ENCODE measurements around the gene SIGLEC6.

SIGLEC6 gene

DNA sequence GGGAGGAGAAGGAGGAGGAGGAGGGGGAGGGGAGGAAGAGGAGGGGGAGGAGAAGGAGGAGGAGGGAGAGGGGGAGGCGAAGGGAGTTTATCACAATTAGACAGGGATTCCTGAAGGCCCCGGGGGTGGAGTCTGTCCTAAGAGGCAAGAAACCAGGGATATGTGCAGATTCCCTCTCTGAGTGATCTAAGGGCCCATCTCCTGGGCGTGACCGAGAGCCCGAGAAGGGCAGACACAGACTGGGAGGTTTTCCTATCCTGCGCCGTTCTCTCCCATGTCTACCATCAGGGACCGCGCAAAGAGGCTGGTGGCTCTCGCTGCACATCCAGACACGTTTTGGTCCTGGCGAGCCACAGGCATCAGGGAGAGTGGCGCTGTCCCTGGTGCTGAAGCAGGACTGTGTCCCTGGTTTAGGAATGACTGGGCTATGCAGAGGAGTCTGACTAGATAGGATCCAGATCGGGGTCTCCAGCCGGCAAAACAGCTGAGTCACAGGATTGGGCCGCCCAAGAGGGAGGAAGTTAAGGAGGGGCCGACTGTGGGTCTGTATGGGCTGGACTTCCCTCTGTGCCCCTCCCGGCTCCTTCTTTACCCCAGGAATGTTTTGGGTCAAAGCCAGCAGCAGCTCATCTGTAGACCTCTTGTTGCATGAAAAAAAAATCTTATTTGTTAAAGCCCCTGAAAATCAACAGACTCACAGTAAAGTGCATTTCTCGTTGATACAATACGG is 21.7 kb upstream of the SIGLEC6 start:
- Mint-ChIP-seq H3K4me3 (peak overlapping the region; percentile 87), H3K27me3 (no peaks in the 10 kb centered on the region), H3K4me1 (peaks cover 68% of the 10 kb centered on the region)

DNA sequence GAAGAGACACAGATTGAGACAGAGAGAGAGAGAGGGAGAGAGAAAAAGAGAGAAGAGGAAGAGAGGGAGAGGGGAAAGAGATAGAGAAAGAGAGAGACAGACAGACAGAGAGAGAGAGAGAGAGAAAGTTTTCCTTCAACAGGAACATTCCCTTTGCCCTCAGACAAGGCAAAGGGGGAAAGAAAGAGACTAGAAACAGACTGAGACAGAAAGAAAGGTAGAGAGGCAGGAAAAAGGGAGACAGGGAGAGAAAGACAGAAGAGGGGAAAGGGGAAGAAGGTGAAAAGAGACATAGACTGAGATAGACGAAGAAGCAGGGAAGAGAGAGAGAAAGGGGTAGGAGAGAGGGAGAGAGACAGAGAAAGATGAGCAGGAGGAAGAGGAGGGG is 21.1 kb upstream of the SIGLEC6 start:
- peaks cover 29% of the 10 kb centered on the region for H3K36me3 Mint-ChIP-seq
- peaks cover 73% of the 10 kb centered on the region for H3K4me1 Mint-ChIP-seq
- peak overlapping the region; percentile 87 for H3K4me3 Mint-ChIP-seq
- H3K27ac Mint-ChIP-seq: peak overlapping the region; percentile 87
- H3K9me3 Mint-ChIP-seq: no peaks in the 10 kb centered on the region
- no peak for ATAC-seq
- no peaks in the 10 kb centered on the region for H3K27me3 Mint-ChIP-seq

More for the DNA sequence above, 21.7 kb upstream of the SIGLEC6 start:
- H3K36me3 Mint-ChIP-seq: peaks cover 29% of the 10 kb centered on the region
- no peaks in the 10 kb centered on the region for H3K9me3 Mint-ChIP-seq
- ATAC-seq: no peak
- peak overlapping the region; percentile 87 for H3K27ac Mint-ChIP-seq

DNA sequence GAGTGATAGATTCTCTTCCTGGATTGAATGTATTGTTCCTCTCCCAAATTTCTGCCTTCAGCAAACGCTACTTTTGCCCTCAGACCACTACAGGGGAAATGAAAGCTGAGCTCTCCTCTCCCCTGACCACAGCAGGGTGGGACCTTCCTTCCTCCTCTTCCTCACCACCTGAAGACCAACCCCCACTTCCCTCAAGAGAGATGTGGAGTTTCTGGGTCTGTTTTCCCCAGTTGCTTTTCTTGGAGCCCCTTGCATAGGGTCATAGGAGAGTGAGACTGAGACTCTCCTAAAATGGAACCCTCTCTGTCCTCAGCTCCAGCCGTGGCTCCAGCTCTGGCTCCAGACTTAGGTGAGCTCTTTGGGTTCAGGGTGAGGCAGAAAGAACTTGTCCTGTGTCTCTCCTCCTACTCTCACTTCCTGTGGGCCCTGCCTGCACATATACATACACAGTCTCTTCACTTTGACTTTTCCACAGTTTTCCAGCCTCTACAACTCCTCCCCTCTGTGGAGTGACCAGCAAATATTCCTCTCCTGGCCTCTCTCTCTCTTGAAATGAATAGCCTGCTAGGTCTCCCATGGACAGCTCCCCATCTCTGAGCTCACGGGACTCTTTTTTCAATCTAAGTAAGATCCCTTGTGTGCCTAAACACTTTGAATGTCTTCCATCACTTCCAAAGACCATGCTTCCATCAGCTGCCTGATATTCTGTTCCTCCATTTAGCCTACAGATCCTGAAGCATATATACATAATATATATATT is 20.4 kb upstream of the SIGLEC6 start:
- H3K4me1 Mint-ChIP-seq: peaks cover 79% of the 10 kb centered on the region
- ATAC-seq: peak; percentile 58

DNA sequence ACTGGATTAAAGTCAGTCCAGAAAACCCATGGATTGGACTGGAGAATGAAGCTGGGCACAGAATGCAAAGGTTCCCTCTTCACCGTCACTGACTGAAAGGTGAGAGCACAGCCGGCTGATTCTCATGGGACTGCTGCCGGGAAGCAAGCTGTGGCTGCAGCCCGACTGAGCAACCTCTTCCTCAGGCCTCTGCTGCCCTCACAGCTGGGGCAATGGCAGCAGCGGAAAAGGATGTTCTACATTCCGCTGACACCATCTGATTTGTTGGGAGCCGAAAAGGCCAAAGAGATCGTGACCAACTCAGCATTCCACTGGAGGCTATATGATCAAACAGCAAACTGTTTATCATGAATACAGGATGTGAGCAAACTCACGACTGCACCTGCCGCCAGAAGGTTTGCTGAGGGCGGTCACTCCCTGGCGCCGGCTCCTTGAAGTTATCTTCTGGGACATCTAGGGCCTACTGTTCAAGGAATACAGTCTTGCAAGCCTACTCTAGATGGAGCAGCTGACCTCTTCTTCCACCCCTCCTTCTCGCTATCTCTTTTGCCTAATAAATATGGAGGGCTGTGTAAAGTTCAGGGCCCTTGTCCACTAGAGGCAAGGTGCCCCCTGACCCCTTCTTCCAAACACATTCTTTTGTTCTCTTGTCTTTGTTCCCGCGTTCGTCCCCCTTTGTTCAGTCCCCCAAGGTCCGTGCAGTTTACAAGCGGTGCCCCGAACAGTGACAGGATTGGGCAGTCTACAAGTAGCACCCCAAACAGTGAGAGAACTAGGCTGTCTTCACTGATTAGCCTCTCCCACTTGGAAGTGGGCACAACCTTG is 19.6 kb upstream of the SIGLEC6 start:
- Mint-ChIP-seq H3K36me3 (peaks cover 20% of the 10 kb centered on the region), H3K9me3 (no peaks in the 10 kb centered on the region), H3K4me1 (peaks cover 81% of the 10 kb centered on the region), H3K27me3 (no peaks in the 10 kb centered on the region), H3K27ac (peak overlapping the region; percentile 87), H3K4me3 (peak overlapping the region; percentile 87)
- ATAC-seq: peak; percentile 74

More for the DNA sequence above, 20.4 kb upstream of the SIGLEC6 start:
- Mint-ChIP-seq H3K9me3 (no peaks in the 10 kb centered on the region), H3K27ac (peak overlapping the region; percentile 87), H3K36me3 (peaks cover 28% of the 10 kb centered on the region), H3K27me3 (no peaks in the 10 kb centered on the region), H3K4me3 (peak overlapping the region; percentile 87)

DNA sequence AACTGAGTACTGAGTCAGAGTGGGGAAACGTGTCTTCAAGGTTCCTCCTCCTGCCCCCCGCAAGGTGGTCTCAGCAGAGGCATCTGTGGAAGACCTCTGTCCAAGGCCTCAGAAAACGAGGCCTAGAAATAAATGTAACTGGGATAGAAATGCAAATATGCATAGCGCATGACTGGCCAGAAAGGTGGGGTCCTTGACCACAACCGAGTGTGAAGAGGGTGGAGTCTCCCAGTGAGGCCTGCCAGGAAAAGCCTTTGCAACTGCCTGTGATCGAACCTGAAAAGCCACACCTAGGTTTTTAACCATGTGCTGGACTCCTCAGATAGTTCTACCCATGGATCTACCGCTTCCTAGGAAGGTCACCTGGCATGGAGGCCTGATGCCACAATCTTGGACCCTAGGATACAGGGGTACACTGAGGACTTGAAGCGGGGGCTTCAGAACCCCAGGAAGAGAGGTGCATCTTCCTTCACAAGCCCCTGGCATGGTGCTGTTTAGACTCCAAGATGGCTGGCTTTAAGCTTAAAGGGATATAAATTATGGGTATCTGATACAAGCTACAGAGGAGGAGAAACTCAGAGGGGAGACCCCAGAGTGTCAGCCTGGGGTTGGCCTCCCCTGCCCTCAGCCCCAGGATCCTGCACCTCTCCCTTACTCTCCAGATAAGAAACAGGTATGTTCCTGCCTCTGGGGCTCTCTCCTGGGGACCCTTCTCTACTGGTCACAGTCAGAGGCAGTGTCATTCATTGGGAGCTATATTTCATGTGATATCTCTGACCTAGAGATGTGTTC is 18.3 kb upstream of the SIGLEC6 start:
- H3K36me3 Mint-ChIP-seq: peaks cover 13% of the 10 kb centered on the region
- peak overlapping the region; percentile 87 for H3K4me3 Mint-ChIP-seq
- peak overlapping the region; percentile 87 for H3K27ac Mint-ChIP-seq
- ATAC-seq: peak; percentile 57
- H3K9me3 Mint-ChIP-seq: no peaks in the 10 kb centered on the region
- H3K27me3 Mint-ChIP-seq: no peaks in the 10 kb centered on the region
- H3K4me1 Mint-ChIP-seq: peaks cover 94% of the 10 kb centered on the region

GRCh38 chr19:51548891-51549305 is 17.4 kb upstream of the SIGLEC6 start:
- Mint-ChIP-seq H3K36me3 (peaks cover 8% of the 10 kb centered on the region), H3K27ac (peak overlapping the region; percentile 87), H3K4me1 (peaks cover 96% of the 10 kb centered on the region), H3K9me3 (no peaks in the 10 kb centered on the region), H3K4me3 (peak overlapping the region; percentile 87), H3K27me3 (no peaks in the 10 kb centered on the region)
- no peak for ATAC-seq

DNA sequence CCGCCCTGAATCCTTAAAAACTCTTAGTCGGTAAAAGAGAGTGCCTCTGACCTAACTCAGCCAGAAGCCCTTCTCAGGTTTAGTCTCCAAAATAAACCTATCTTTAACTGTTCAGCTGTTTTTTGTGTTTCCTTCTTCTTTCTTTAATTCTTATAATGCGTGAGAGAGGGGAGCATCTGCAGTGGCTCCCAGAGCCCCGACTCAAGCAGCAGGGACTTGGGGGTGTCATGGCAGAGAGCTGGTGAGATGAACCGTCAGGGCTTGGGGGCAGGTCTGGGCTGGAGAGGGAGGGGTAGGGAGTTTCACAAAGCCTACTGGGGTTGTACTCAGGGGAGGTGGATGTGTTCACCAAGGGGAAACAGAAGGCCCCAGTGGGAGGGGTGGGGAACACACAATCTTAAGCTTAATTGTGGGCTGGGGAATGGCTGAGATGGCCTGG is 16.8 kb upstream of the SIGLEC6 start:
- Mint-ChIP-seq H3K36me3 (peaks cover 8% of the 10 kb centered on the region), H3K4me3 (peak overlapping the region; percentile 22), H3K9me3 (no peaks in the 10 kb centered on the region), H3K27me3 (no peaks in the 10 kb centered on the region), H3K4me1 (peaks cover 99% of the 10 kb centered on the region), H3K27ac (peak overlapping the region; percentile 87)
- no peak for ATAC-seq

DNA sequence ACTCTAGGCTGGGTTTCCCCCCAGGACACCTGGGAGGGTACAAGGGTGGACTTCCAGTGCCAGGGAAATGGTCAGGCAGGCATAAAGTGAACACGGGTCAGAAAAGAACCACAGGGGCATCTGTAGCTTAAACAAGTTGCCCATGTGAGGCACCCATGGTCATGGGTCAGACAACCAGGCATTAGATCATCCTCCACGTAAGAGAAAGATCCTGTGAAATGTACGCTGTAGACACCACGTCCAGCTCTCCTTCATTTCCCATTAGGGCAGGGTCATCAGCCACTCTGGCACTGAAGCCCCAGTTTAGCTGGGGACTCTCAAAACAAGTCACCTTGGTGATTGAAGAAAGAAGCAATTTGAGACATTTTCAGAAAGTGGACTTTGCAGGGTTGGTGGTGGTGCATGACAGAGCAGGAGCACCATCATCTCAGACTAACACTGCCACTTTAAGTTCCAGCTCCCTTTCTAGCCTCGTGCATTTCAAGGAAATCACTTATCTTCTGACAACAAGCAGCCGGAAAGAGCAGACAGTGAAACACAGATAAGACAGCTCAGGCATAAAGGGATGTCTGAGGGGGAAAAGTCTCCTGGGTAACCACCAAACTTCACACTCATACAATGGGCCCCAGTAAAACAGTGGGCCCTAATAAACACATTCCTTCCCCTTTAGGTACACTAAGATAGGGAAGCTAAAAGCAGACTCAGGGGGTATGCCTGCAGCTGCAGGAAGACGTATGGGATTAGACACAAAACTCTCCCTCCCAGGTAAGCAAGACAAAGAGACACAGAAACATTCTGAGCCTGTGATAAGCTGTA is 16.1 kb upstream of the SIGLEC6 start:
- no peaks in the 10 kb centered on the region for H3K9me3 Mint-ChIP-seq
- H3K4me1 Mint-ChIP-seq: peaks cover 99% of the 10 kb centered on the region
- peaks cover 8% of the 10 kb centered on the region for H3K36me3 Mint-ChIP-seq
- peak overlapping the region; percentile 87 for H3K27ac Mint-ChIP-seq
- peak overlapping the region; percentile 34 for H3K4me3 Mint-ChIP-seq
- no peak for ATAC-seq
- no peaks in the 10 kb centered on the region for H3K27me3 Mint-ChIP-seq

- ATAC-seq: peak; percentile 63
- Mint-ChIP-seq H3K4me1 (peaks cover 99% of the 10 kb centered on the region), H3K27ac (peak overlapping the region; percentile 87), H3K27me3 (no peaks in the 10 kb centered on the region), H3K9me3 (no peaks in the 10 kb centered on the region), H3K36me3 (peaks cover 7% of the 10 kb centered on the region), H3K4me3 (peak overlapping the region; percentile 34)
Measured at GRCh38 chr19:51546650-51547396, 15.4 kb upstream of the SIGLEC6 start.

DNA sequence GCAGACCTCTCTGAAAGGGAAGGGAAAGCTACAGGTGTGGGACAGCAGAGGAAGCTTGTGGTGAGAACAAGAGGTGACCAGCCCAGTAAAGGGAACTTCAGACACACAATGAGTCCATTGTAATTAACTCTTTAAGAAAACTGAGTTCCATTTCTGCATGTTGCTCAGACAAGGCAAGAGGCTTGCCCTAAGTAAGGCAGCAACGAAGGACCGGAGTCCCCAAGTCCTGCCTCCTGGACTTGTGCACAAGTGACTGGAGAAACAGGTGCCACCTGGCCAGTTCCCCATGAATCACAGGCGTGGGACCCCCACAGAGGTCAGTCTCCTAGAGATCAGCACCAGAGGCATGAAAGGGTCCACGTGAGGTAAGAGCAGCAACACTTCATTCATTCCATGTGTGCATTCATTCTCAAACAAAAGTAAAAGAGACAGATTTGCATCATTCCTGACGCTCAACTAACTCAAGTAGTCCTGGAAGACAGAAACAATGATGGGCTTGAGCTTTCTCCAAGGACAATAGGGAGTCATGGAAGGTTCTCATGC is 14.7 kb upstream of the SIGLEC6 start:
- peak overlapping the region; percentile 87 for H3K27ac Mint-ChIP-seq
- no peaks in the 10 kb centered on the region for H3K27me3 Mint-ChIP-seq
- peaks cover 99% of the 10 kb centered on the region for H3K4me1 Mint-ChIP-seq
- H3K36me3 Mint-ChIP-seq: peaks cover under 1% of the 10 kb centered on the region
- H3K4me3 Mint-ChIP-seq: peak overlapping the region; percentile 34
- no peaks in the 10 kb centered on the region for H3K9me3 Mint-ChIP-seq
- peak; percentile 53 for ATAC-seq

DNA sequence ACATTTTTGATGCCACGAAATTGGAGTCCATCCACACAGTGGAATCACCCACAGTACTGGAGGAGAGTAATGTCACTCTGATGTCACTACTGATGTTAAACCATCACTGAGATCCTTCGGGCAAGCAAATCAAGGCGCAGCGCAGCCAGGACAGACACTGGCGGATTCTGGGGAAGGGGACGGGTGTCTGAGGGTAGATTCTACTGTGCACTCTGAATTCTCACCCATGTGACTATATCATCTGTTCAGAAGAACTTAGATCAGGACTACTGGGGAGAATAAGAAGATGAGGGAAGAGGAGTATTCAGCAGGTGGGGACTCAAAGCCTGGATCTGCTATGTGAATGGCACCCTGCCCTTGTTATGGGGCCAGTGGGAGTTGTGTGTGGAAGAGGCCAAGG is 12.6 kb upstream of the SIGLEC6 start:
- Mint-ChIP-seq H3K27me3 (no peaks in the 10 kb centered on the region), H3K27ac (peak overlapping the region; percentile 87), H3K4me3 (no peak overlapping the region), H3K4me1 (peaks cover 79% of the 10 kb centered on the region), H3K36me3 (no peaks in the 10 kb centered on the region), H3K9me3 (no peaks in the 10 kb centered on the region)
- ATAC-seq: no peak

- Mint-ChIP-seq H3K4me3 (no peak overlapping the region), H3K36me3 (no peaks in the 10 kb centered on the region), H3K4me1 (peaks cover 74% of the 10 kb centered on the region), H3K27ac (peak overlapping the region; percentile 68), H3K9me3 (no peaks in the 10 kb centered on the region), H3K27me3 (no peaks in the 10 kb centered on the region)
- no peak for ATAC-seq
Measured at GRCh38 chr19:51542699-51543098, 11.2 kb upstream of the SIGLEC6 start.

Data from stimulated activated memory B cell treated with anti-CD40 and anti-IgM and Interleukin-4, amounts not matched to agents 10 μg/mL and 1 μg/mL and 100 μg/mL, for 72 hours (primary cell).